MCF 10A (cell line): Measurements from ENCODE around the gene AIP. TPM values are rescaled to one million over a fixed set of nuclear protein-coding genes. Genes with fewer than 3 reads are reported as not detected.
"Not testable (repeated sequence)": the region's sequence is repeated elsewhere in the genome, so short reads cannot be mapped to it uniquely, and the experiment has no call there.

Source experiments
- BruUV-seq: library from RNA; stranded (reverse); fragments of 400-500 nt; replicated peaks from 2 replicates; lab custom pipeline; 2021; lab: Mats Ljungman, UMichigan
- CTCF ChIA-PET: fragments of 300-600 bp; sonication (Branson Sonifier 250); formaldehyde crosslinking; extraction: SDS; loops from one replicate; lab custom pipeline; 2021; ENCODE audit warnings: antibody characterized with exemption, inconsistent platforms; lab: Yijun Ruan, JAX
- POLR2A ChIA-PET: fragments of 300-600, 350-650 bp; sonication (Branson Sonifier 250); formaldehyde crosslinking; extraction: SDS; loops from one replicate; lab custom pipeline; 2020; ENCODE audit warnings: antibody characterized with exemption, inconsistent platforms; lab: Yijun Ruan, JAX
- DNase-seq: peaks from one replicate; pipeline ENCODE4 v3.0.0-alpha.2; 2018; ENCODE audit not compliant: unreplicated experiment
- H3K27ac Mint-ChIP-seq: one replicate; pipeline ENCODE4 v1.8.0; 2022; ENCODE audit warnings: mild to moderate bottlenecking, low read depth, mixed read lengths; ENCODE audit not compliant: unreplicated experiment
- H3K27me3 Mint-ChIP-seq: one replicate; pipeline ENCODE4 v1.8.0; 2022; ENCODE audit warnings: mixed read lengths; ENCODE audit not compliant: insufficient read depth, unreplicated experiment
- H3K36me3 Mint-ChIP-seq: one replicate; pipeline ENCODE4 v1.8.0; 2022; ENCODE audit warnings: mild to moderate bottlenecking, moderate library complexity, mixed read lengths; ENCODE audit not compliant: insufficient read depth, unreplicated experiment
- H3K4me1 Mint-ChIP-seq: one replicate; pipeline ENCODE4 v1.8.0; 2022; ENCODE audit warnings: mixed read lengths; ENCODE audit not compliant: insufficient read depth, unreplicated experiment
- H3K4me3 Mint-ChIP-seq: one replicate; pipeline ENCODE4 v1.8.0; 2022; ENCODE audit warnings: mild to moderate bottlenecking, moderate library complexity, mixed read lengths; ENCODE audit not compliant: unreplicated experiment
- H3K9me3 Mint-ChIP-seq: one replicate; pipeline ENCODE4 v1.8.0; 2022; ENCODE audit warnings: mixed read lengths; ENCODE audit not compliant: unreplicated experiment
- CTCF ChIP-seq: fragments of 200-600 bp; IDR thresholded peaks from one replicate; pipeline ENCODE4 v1.8.0; 2022; ENCODE audit warnings: antibody characterized with exemption, mild to moderate bottlenecking; ENCODE audit not compliant: unreplicated experiment
- intact Hi-C: fragments of 100-400 bp; cut with micrococcal nuclease; formaldehyde crosslinking; loops from 2 replicates; pipeline ENCODE4 v1.14.1; 2022
- total RNA-seq: library from RNA; stranded (reverse); gene quantifications from 2 replicates; pipeline ENCODE4 v1.2.3, GENCODE V29; 2022

AIP gene
- total RNA-seq, 1 experiment from 2014 or later = 30.5 TPM

- no peak for DNase-seq
- intact Hi-C loops = no loop called here
- TF ChIP-seq CTCF = no peak
- no peak overlapping the region for H3K27ac Mint-ChIP-seq
- no TSS peak for BruUV-seq
- peaks cover 1% of the 10 kb centered on the region for H3K4me1 Mint-ChIP-seq
- ChIA-PET CTCF (interaction anchor here (0.7 kb wide), 1 partner anchor 72 kb away, joined by 3 read pairs; no protein-coding TSS in a partner anchor), POLR2A (no interaction called here)
- H3K27me3 Mint-ChIP-seq = no peaks in the 10 kb centered on the region
- peaks cover 9% of the 10 kb centered on the region for H3K36me3 Mint-ChIP-seq
- H3K9me3 Mint-ChIP-seq = no peaks in the 10 kb centered on the region
- no peak overlapping the region for H3K4me3 Mint-ChIP-seq
These were observed 9.9 kb upstream of the AIP start for GRCh38 chr11:67472882-67473281.

GRCh38 chr11:67476692-67477091 is 6.1 kb upstream of the AIP start:
- ChIA-PET POLR2A (interaction anchor here (1.1 kb wide), 1 partner anchor 8 kb away, joined by 3 read pairs; no protein-coding TSS in a partner anchor), CTCF (interaction anchor here (0.6 to 1.2 kb wide), 3 partner anchors 9 to 186 kb away, joined by 4 to 5 read pairs (median 5); no protein-coding TSS in a partner anchor)
- H3K36me3 Mint-ChIP-seq, BruUV-seq, DNase-seq, H3K4me3 Mint-ChIP-seq, H3K4me1 Mint-ChIP-seq, intact Hi-C loops, H3K27ac Mint-ChIP-seq, H3K9me3 Mint-ChIP-seq, H3K27me3 Mint-ChIP-seq: not testable (repeated sequence)

GRCh38 chr11:67477344-67478050 is 5.3 kb upstream of the AIP start:
- H3K4me1 Mint-ChIP-seq, intact Hi-C loops, H3K27me3 Mint-ChIP-seq, DNase-seq, H3K4me3 Mint-ChIP-seq, H3K36me3 Mint-ChIP-seq, H3K27ac Mint-ChIP-seq, BruUV-seq, H3K9me3 Mint-ChIP-seq: not testable (repeated sequence)
- ChIA-PET CTCF (interaction anchor here (0.6 to 1.6 kb wide), 4 partner anchors 9 to 185 kb away, joined by 4 to 8 read pairs (median 5); no protein-coding TSS in a partner anchor), POLR2A (interaction anchor here (0.7 to 1.1 kb wide), 3 partner anchors 9 to 39 kb away, joined by 3 read pairs; no protein-coding TSS in a partner anchor)

GRCh38 chr11:67482275-67482826 is 475 bp upstream of the AIP start:
- TSS peak; percentile 58 for BruUV-seq
- peaks cover 36% of the 10 kb centered on the region for H3K4me1 Mint-ChIP-seq
- peaks cover 24% of the 10 kb centered on the region for H3K36me3 Mint-ChIP-seq
- no peak for TF ChIP-seq CTCF
- H3K27me3 Mint-ChIP-seq = no peaks in the 10 kb centered on the region
- no peaks in the 10 kb centered on the region for H3K9me3 Mint-ChIP-seq
- intact Hi-C loops = no loop called here
- POLR2A ChIA-PET = interaction anchor here (0.6 to 2.1 kb wide), 18 partner anchors 8 to 1364 kb away, joined by 3 to 11 read pairs (median 4); partner anchors contain the start of genes PITPNM1, RAD9A, RPS6KB2 and TMEM134
- CTCF ChIA-PET = interaction anchor here (0.6 kb wide), 1 partner anchor 14 kb away, joined by 3 read pairs; no protein-coding TSS in a partner anchor
- no peak for DNase-seq
- H3K27ac Mint-ChIP-seq = peak overlapping the region; percentile 99
- peak overlapping the region; percentile 90 for H3K4me3 Mint-ChIP-seq
